HG02870 (cell line): ENCODE results near the gene PDE7B.

Experiments
- ATAC-seq: cut with Tn5 transposase; IDR thresholded peaks from one replicate; pipeline ENCODE4 v1.9.1; 2021; ENCODE audit warnings: mild to moderate bottlenecking, moderate library complexity; ENCODE audit not compliant: unreplicated experiment

The PDE7B gene

GRCh38 chr6:135976585-135976984, 125.1 kb downstream of the PDE7B start:
- ATAC-seq, result no peak

GRCh38 chr6:135983093-135983492, 131.6 kb downstream of the PDE7B start:
- ATAC-seq, result no peak

- no peak for ATAC-seq
Observed at GRCh38 chr6:135983718-135984343, 132.3 kb downstream of the PDE7B start.

GRCh38 chr6:135985471-135985870, 134.0 kb downstream of the PDE7B start:
- no peak for ATAC-seq

GRCh38 chr6:135987226-135987625, 135.7 kb downstream of the PDE7B start:
- ATAC-seq, result no peak

GRCh38 chr6:135990439-135990838, 138.9 kb downstream of the PDE7B start:
- ATAC-seq, result no peak

GRCh38 chr6:135990855-135991464, 139.5 kb downstream of the PDE7B start:
- no peak for ATAC-seq

GRCh38 chr6:135992739-135993138, 141.2 kb downstream of the PDE7B start:
- ATAC-seq, result no peak

- ATAC-seq, result no peak
Observed at GRCh38 chr6:135993361-135993760, 141.9 kb downstream of the PDE7B start.

GRCh38 chr6:135994857-135995544, 143.5 kb downstream of the PDE7B start:
- ATAC-seq, result no peak

- ATAC-seq, result no peak
Observed at GRCh38 chr6:135995545-135995898, 144.0 kb downstream of the PDE7B start.

- no peak for ATAC-seq
Observed at GRCh38 chr6:135996668-135997067, 145.2 kb downstream of the PDE7B start.

GRCh38 chr6:135999393-135999792, 147.9 kb downstream of the PDE7B start:
- no peak for ATAC-seq

GRCh38 chr6:136007345-136007744, 155.8 kb downstream of the PDE7B start:
- ATAC-seq, result no peak

- no peak for ATAC-seq
Observed at GRCh38 chr6:136011475-136011874, 160.0 kb downstream of the PDE7B start.

- no peak for ATAC-seq
Observed at GRCh38 chr6:136012198-136012887, 160.8 kb downstream of the PDE7B start.

GRCh38 chr6:136012943-136013342, 161.4 kb downstream of the PDE7B start:
- ATAC-seq, result no peak

- no peak for ATAC-seq
Observed at GRCh38 chr6:136014454-136015437, 163.2 kb downstream of the PDE7B start.

- no peak for ATAC-seq
Observed at GRCh38 chr6:136015531-136015930, 164.0 kb downstream of the PDE7B start.
